HEK293 (cell line): ENCODE results near the gene BTBD10.

Experiments used
- CTCF ChIP-seq: fragments of 450-650 bp; formaldehyde crosslinking; IDR thresholded peaks from 2 replicates; pipeline ENCODE4 v1.5.1; 2016; ENCODE audit warnings: missing biosample characterization, missing genetic modification characterization
- ELK4 ChIP-seq: IDR thresholded peaks from 2 replicates; pipeline ENCODE4 v1.6.1; 2011; ENCODE audit warnings: mild to moderate bottlenecking, low read depth, low read length, borderline replicate concordance
- REST ChIP-seq: fragments of 450-650 bp; formaldehyde crosslinking; IDR thresholded peaks from 2 replicates; pipeline ENCODE4 v1.5.1; 2016; ENCODE audit warnings: missing biosample characterization, missing genetic modification characterization
- ZFP69B ChIP-seq: fragments of 450-650 bp; formaldehyde crosslinking; IDR thresholded peaks from 2 replicates; pipeline ENCODE4 v1.5.1; 2016; ENCODE audit warnings: missing biosample characterization, missing genetic modification characterization
- ZNF423 ChIP-seq: fragments of 450-650 bp; formaldehyde crosslinking; IDR thresholded peaks from 2 replicates; pipeline ENCODE4 v1.5.1; 2016; ENCODE audit warnings: missing biosample characterization, missing genetic modification characterization
- ZNF510 ChIP-seq: fragments of 450-650 bp; formaldehyde crosslinking; IDR thresholded peaks from 2 replicates; pipeline ENCODE4 v1.5.1; 2018; ENCODE audit warnings: mild to moderate bottlenecking, missing genetic modification characterization, missing biosample characterization; ENCODE audit not compliant: insufficient replicate concordance
- ZNF660 ChIP-seq: fragments of 450-650 bp; IDR thresholded peaks from 2 replicates; pipeline ENCODE4 v1.5.1; 2018; ENCODE audit warnings: missing biosample characterization, mild to moderate bottlenecking, missing genetic modification characterization

GRCh38 chr11:13391217-13391616, 71.8 kb downstream of the BTBD10 start:
- TF ChIP-seq CTCF (tag by site-specific recombination) (no peak), ZNF510 (tag by site-specific recombination) (no peak), ELK4 (no peak), ZNF423 (tag by site-specific recombination) (no peak), ZNF660 (tag by site-specific recombination) (no peak), ZFP69B (tag by site-specific recombination) (no peak), REST (no peak)
